GM12878 (cell line): Measurements from ENCODE around the gene ARRDC4. TPM values are rescaled to one million over a fixed set of nuclear protein-coding genes. Genes with fewer than 3 reads are reported as not detected.

ENCODE experiments used
- ATAC-seq: fragments of 200-7000 bp; cut with Tn5 transposase; 3 replicates; pipeline ENCODE4 v1.9.1; 2020; ENCODE audit warnings: mild to moderate bottlenecking, moderate library complexity
- BruUV-seq: library from RNA; stranded (reverse); fragments of 400-500 nt; replicated peaks from 2 replicates; lab custom pipeline; 2021; lab: Mats Ljungman, UMichigan
- CTCF ChIA-PET: fragments of 300-600 bp; sonication (Branson Sonifier 250); formaldehyde crosslinking; extraction: SDS; loops from one replicate; lab custom pipeline; 2021; ENCODE audit warnings: inconsistent platforms; lab: Yijun Ruan, JAX
- POLR2A ChIA-PET: fragments of 350-600 bp; formaldehyde crosslinking; extraction: SDS; loops from one replicate; lab custom pipeline; 2021; ENCODE audit warnings: inconsistent platforms; lab: Charles Lee
- RAD21 ChIA-PET: fragments of 300-600 bp; sonication (Branson Sonifier 250); formaldehyde crosslinking; loops from one replicate; lab custom pipeline; 2023; ENCODE audit warnings: antibody characterized with exemption; ENCODE audit not compliant: unreplicated experiment; lab: Charles Lee
- SMC1A ChIA-PET: fragments of 300-600 bp; sonication (Branson Sonifier 250); formaldehyde crosslinking; loops from one replicate; lab custom pipeline; 2023; ENCODE audit not compliant: unreplicated experiment, uncharacterized antibody; lab: Charles Lee
- DNase-seq: peaks from one replicate; pipeline ENCODE4 v3.0.0-alpha.2; 2011; ENCODE audit warnings: low read depth, low spot score
- FAIRE-seq: peaks from 3 replicates; lab custom pipeline; 2011; peaks lifted over from hg19 to GRCh38; lab: Jason Lieb, UNC
- H2AFZ ChIP-seq: 2 replicates; pipeline ENCODE4 v1.6.0; 2011; ENCODE audit warnings: low read depth, low read length, control low read depth; ENCODE audit not compliant: control insufficient read depth
- H3K27ac ChIP-seq: 2 replicates; pipeline ENCODE4 v1.5.1; 2011; ENCODE audit warnings: control low read depth; ENCODE audit not compliant: control insufficient read depth, insufficient read depth
- H3K27me3 ChIP-seq, 2 experiments: replicated peaks in 1 of 2; 2 replicates each; pipeline versions ENCODE4 v1.6.0 to v1.6.1; 2011; ENCODE audit warnings: low read length in 1 of 2; ENCODE audit not compliant: control insufficient read depth in 2 of 2, insufficient read depth in 2 of 2
- H3K36me3 ChIP-seq, 2 experiments: 2 replicates each; pipeline ENCODE4 v1.5.1; 2011; ENCODE audit warnings: low read length in 1 of 2; ENCODE audit not compliant: control insufficient read depth in 2 of 2, insufficient read depth in 2 of 2
- H3K4me1 ChIP-seq: 2 replicates; pipeline ENCODE4 v1.6.1; 2011; ENCODE audit warnings: mild to moderate bottlenecking, low read length, moderate library complexity, mixed read lengths; ENCODE audit not compliant: control insufficient read depth, insufficient read depth
- H3K4me2 ChIP-seq: 2 replicates; pipeline ENCODE4 v1.6.0; 2011; ENCODE audit warnings: control low read depth; ENCODE audit not compliant: control insufficient read depth, insufficient read depth
- H3K4me3 ChIP-seq: fragments of 200-600 bp; sonication (generic); 2 replicates; pipeline ENCODE4 v1.5.1; 2016
- H3K79me2 ChIP-seq: 2 replicates; pipeline ENCODE4 v1.6.0; 2011; ENCODE audit warnings: low read length; ENCODE audit not compliant: control insufficient read depth, insufficient read depth
- H3K9ac ChIP-seq: 2 replicates; pipeline ENCODE4 v1.8.0; 2011; ENCODE audit warnings: low read length, control low read depth, mixed read lengths; ENCODE audit not compliant: control insufficient read depth, insufficient read depth
- H3K9me3 ChIP-seq: replicated peaks from 3 replicates; pipeline ENCODE4 v1.5.1; 2011; ENCODE audit warnings: mild to moderate bottlenecking, low read length; ENCODE audit not compliant: control insufficient read depth, insufficient read depth
- H4K20me1 ChIP-seq: 2 replicates; pipeline ENCODE4 v1.6.0; 2011; ENCODE audit not compliant: control insufficient read depth, insufficient read depth
- HDAC2 ChIP-seq: fragments of 200-600 bp; sonication (generic); IDR thresholded peaks from 2 replicates; pipeline ENCODE4 v1.6.1; 2017
- IRF4 ChIP-seq: IDR thresholded peaks from 2 replicates; pipeline ENCODE4 v1.6.1; 2011; ENCODE audit warnings: low read depth, low read length
- KDM1A ChIP-seq: fragments of 200-600 bp; sonication (generic); IDR thresholded peaks from 2 replicates; pipeline ENCODE4 v1.6.1; 2016; ENCODE audit warnings: borderline replicate concordance
- MEF2B ChIP-seq: fragments of 450-650 bp; IDR thresholded peaks from 2 replicates; pipeline ENCODE4 v1.6.1; 2018; ENCODE audit warnings: mild to moderate bottlenecking, moderate library complexity; ENCODE audit not compliant: partially characterized antibody, poor library complexity, severe bottlenecking
- NR2C1 ChIP-seq: fragments of 450-650 bp; IDR thresholded peaks from 2 replicates; pipeline ENCODE4 v1.6.1; 2017; ENCODE audit warnings: antibody characterized with exemption, mild to moderate bottlenecking, moderate library complexity
- NR2C2 ChIP-seq: IDR thresholded peaks from 2 replicates; pipeline ENCODE4 v1.6.1; 2011; ENCODE audit warnings: borderline replicate concordance, low read depth; ENCODE audit not compliant: control insufficient read depth, insufficient read length
- NRF1 ChIP-seq: conservative IDR thresholded peaks from 2 replicates; pipeline ENCODE4 v1.6.1; 2011; ENCODE audit warnings: mild to moderate bottlenecking, low read depth, low read length, improper control_type of control experiment
- RCOR1 ChIP-seq: conservative IDR thresholded peaks from 2 replicates; pipeline ENCODE4 v1.6.1; 2012; ENCODE audit warnings: low read depth, low read length, improper control_type of control experiment
- TBL1XR1 ChIP-seq: IDR thresholded peaks from 2 replicates; pipeline ENCODE4 v1.6.1; 2012; ENCODE audit warnings: low read depth, low read length, improper control_type of control experiment
- TCF12 ChIP-seq: IDR thresholded peaks from 2 replicates; pipeline ENCODE4 v1.6.1; 2011; ENCODE audit warnings: low read depth, mild to moderate bottlenecking, low read length
- WGBS: methylation state at CpG from one replicate; pipeline ENCODE4 v1.1.6; 2016; ENCODE audit warnings: low lambda C conversion rate; ENCODE audit not compliant: insufficient replicate concordance, insufficient coverage; ENCODE audit errors: missing lambda C conversion rate; 5-methylcytosine and 5-hydroxymethylcytosine counted together
- in situ Hi-C: fragments of 300-500 bp; cut with MboI; formaldehyde crosslinking; loops from 9 replicates; pipeline ENCODE4 v1.14.3; 2018; ENCODE audit warnings: mixed read lengths
- intact Hi-C: fragments of 100-400 bp; cut with micrococcal nuclease; formaldehyde crosslinking; loops from one replicate; pipeline ENCODE4 v1.14.2; 2022; ENCODE audit not compliant: unreplicated experiment
- polyA plus RNA-seq, 11 experiments: library from polyadenylated mRNA; depleted of rRNA in 4 of 11; unstranded in 6 of 11; stranded (reverse) in 5 of 11; fragments of >200 nt; fragmentation: Nextera tagmentation in 4 of 11; fragmentation: Illumina TruSeq in 1 of 11; extraction: Ambion mirVana in 4 of 11; extraction: Trizol in 1 of 11; gene quantifications; 1 replicate in 1 of 11; 2 replicates in 10 of 11; pipeline versions ENCODE4 v1.2.1 to v1.2.3, GENCODE V29; 2011 to 2016; ENCODE audit warnings: inconsistent platforms in 2 of 11, missing spikeins in 2 of 11, low read depth in 1 of 11
- total RNA-seq, 4 experiments: library from RNA; depleted of rRNA in 3 of 4; stranded (reverse); fragments of >200 nt in 3 of 4; fragmentation: Illumina TruSeq in 1 of 4; extraction: Trizol in 1 of 4; gene quantifications; 2 replicates each; pipeline versions ENCODE4 v1.2.1 to v1.2.3, GENCODE V29; 2013 to 2021
- TF ChIP-seq, protein P1 (sequence below): fragments of 450-650 bp; IDR thresholded peaks from 2 replicates; pipeline ENCODE4 v1.6.1; 2014; ENCODE audit warnings: mild to moderate bottlenecking
- TF ChIP-seq, protein P2 (sequence below): fragments of 450-650 bp; IDR thresholded peaks from 2 replicates; pipeline ENCODE4 v1.6.1; 2016; ENCODE audit warnings: mild to moderate bottlenecking
- TF ChIP-seq, protein P3 (sequence below): fragments of 450-650 bp; conservative IDR thresholded peaks from 2 replicates; pipeline ENCODE4 v1.6.1; 2017; ENCODE audit warnings: mild to moderate bottlenecking, moderate library complexity

ARRDC4 gene
- total and polyA plus RNA-seq, 10 of the 15 experiments (the other 5 are each of a cell fraction or from before 2014, with no cell fraction given), result 0.03 to 0.54 (median 0.07) TPM

DNA sequence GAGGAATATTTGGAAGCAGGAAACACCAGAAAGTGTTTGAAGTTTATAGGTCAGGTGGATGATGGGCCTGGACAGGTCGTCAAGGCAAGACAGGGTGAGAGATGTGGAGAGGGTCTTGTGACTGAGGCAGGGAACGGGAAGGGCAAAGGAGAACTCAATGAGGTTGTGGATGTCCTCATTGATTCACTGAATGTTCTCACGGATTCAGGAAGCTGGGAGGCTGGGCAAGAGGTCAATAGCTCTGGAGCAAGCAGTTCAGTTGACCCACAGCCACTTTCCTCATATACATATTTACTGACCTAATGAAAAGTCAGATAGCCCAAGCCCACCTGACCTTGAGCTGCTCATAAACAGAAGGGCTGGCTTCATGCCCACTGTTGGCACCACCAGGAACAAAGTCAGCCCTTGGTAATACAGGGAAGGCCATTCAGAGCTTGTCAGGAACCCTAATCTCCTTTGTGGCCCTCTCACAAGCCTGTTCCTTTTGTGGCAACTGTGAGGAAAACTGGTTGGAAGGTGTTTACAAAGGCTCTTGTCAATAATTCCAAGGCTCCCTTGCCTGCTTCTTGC lies 31.6 kb downstream of the ARRDC4 start:
- SMC1A ChIA-PET, result no interaction called here
- BruUV-seq, result no TSS peak
- FAIRE-seq, result no peak
- Histone ChIP-seq H3K4me1 (no peaks in the 10 kb centered on the region), H3K4me2 (no peak overlapping the region), H3K9ac (no peak overlapping the region), H2AFZ (no peak overlapping the region), H3K27ac (no peak overlapping the region), H3K79me2 (no peaks in the 10 kb centered on the region), H4K20me1 (no peaks in the 10 kb centered on the region), H3K9me3 (no peaks in the 10 kb centered on the region), H3K4me3 (no peak overlapping the region), H3K27me3 (no peaks in the 10 kb centered on the region), H3K36me3 (no peaks in the 10 kb centered on the region)
- RAD21 ChIA-PET, result no interaction called here
- POLR2A ChIA-PET, result no interaction called here
- 0% methylated on average over 3 of the region's 3 CpGs for WGBS
- ATAC-seq, result no peak
- TF ChIP-seq TBL1XR1 (no peak), NR2C2 (no peak), KDM1A (no peak), MEF2B (no peak)
- intact Hi-C loops (loop anchor here (2.0 kb wide), 1 partner anchor 21 kb away; no protein-coding TSS in a partner anchor), in situ Hi-C loops (no loop called here)
- no peak for DNase-seq
- CTCF ChIA-PET, result no interaction called here

DNA sequence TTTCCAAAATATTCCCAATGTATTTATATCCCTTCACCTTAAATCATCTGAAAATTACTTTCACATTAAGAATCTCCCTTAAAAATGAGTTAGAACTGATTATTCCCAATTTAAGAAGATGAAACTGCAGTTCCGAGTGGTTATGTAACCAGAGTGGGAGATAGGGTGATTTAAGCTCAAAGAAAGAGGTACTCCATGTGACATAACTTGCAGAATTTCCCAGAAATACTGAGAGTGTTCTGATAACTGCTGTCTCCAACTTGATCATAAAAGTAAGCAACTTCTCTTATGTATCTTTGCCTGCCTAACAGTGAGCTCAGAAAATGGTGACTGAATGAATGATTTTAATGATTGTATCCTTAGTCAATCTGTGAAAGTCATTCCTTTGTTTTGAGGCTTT lies 32.3 kb downstream of the ARRDC4 start:
- no peaks in the 10 kb centered on the region for H3K9me3 ChIP-seq
- no TSS peak for BruUV-seq
- H3K27me3 ChIP-seq, result no peaks in the 10 kb centered on the region
- no peak overlapping the region for H3K4me3 ChIP-seq
- RAD21 ChIA-PET, result no interaction called here
- H3K4me2 ChIP-seq, result no peak overlapping the region
- H2AFZ ChIP-seq, result no peak overlapping the region
- CTCF ChIA-PET, result no interaction called here
- H3K4me1 ChIP-seq, result no peaks in the 10 kb centered on the region
- H3K9ac ChIP-seq, result no peak overlapping the region
- H4K20me1 ChIP-seq, result no peaks in the 10 kb centered on the region
- intact Hi-C loops, result no loop called here
- in situ Hi-C loops, result no loop called here
- DNase-seq (no peak), FAIRE-seq (no peak), ATAC-seq (no peak)
- H3K27ac ChIP-seq, result no peak overlapping the region
- H3K36me3 ChIP-seq, result no peaks in the 10 kb centered on the region
- POLR2A ChIA-PET, result no interaction called here
- SMC1A ChIA-PET, result no interaction called here
- 0% methylated on average over 1 of the region's 1 CpG for WGBS
- no peaks in the 10 kb centered on the region for H3K79me2 ChIP-seq
- TF ChIP-seq NR2C1 (no peak), NRF1 (no peak), IRF4 (no peak), HDAC2 (no peak), TCF12 (no peak), RCOR1 (no peak)
- TF ChIP-seq, protein P1, sequence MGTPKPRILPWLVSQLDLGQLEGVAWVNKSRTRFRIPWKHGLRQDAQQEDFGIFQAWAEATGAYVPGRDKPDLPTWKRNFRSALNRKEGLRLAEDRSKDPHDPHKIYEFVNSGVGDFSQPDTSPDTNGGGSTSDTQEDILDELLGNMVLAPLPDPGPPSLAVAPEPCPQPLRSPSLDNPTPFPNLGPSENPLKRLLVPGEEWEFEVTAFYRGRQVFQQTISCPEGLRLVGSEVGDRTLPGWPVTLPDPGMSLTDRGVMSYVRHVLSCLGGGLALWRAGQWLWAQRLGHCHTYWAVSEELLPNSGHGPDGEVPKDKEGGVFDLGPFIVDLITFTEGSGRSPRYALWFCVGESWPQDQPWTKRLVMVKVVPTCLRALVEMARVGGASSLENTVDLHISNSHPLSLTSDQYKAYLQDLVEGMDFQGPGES, result no peak
- TF ChIP-seq, protein P2, sequence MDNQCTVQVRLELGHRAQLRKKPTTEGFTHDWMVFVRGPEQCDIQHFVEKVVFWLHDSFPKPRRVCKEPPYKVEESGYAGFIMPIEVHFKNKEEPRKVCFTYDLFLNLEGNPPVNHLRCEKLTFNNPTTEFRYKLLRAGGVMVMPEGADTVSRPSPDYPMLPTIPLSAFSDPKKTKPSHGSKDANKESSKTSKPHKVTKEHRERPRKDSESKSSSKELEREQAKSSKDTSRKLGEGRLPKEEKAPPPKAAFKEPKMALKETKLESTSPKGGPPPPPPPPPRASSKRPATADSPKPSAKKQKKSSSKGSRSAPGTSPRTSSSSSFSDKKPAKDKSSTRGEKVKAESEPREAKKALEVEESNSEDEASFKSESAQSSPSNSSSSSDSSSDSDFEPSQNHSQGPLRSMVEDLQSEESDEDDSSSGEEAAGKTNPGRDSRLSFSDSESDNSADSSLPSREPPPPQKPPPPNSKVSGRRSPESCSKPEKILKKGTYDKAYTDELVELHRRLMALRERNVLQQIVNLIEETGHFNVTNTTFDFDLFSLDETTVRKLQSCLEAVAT, result no peak
- TF ChIP-seq, protein P3, sequence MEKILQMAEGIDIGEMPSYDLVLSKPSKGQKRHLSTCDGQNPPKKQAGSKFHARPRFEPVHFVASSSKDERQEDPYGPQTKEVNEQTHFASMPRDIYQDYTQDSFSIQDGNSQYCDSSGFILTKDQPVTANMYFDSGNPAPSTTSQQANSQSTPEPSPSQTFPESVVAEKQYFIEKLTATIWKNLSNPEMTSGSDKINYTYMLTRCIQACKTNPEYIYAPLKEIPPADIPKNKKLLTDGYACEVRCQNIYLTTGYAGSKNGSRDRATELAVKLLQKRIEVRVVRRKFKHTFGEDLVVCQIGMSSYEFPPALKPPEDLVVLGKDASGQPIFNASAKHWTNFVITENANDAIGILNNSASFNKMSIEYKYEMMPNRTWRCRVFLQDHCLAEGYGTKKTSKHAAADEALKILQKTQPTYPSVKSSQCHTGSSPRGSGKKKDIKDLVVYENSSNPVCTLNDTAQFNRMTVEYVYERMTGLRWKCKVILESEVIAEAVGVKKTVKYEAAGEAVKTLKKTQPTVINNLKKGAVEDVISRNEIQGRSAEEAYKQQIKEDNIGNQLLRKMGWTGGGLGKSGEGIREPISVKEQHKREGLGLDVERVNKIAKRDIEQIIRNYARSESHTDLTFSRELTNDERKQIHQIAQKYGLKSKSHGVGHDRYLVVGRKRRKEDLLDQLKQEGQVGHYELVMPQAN, result no peak
